Measurements from ENCODE around the gene DIAPH3. TPM values are rescaled to one million over a fixed set of nuclear protein-coding genes. Genes with fewer than 3 reads are reported as not detected.

Gene DIAPH3
- total RNA-seq, 4 donors from 2014 or later, result 0.27 to 3.9 (median 2.1) TPM

DNA sequence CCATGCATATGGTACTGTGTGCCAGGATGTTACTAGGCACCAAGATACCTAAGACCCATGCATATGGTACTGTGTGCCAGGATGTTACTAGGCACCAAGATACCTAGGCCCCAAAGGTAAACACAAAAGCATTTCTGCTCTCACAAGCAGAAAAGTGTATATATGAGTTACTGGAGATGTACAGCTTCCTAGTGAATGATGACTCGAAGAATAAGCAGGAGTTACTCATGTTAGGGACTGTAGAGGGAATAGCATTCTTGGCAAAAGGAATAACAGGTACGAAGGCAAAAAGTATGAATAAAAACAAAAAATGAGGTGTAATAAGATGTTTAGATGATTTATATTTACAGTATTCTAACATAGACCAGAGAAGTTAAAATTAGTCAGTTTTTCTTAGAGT, 383.7 kb downstream of the DIAPH3 start:
- no peak overlapping the region for H3K4me3 ChIP-seq (ENCODE audit: low read depth, poor library complexity, severe bottlenecking)
- 91 to 97% methylated on average over 2 of the region's 2 CpGs for WGBS, 2 donors
- TF ChIP-seq, protein P1, sequence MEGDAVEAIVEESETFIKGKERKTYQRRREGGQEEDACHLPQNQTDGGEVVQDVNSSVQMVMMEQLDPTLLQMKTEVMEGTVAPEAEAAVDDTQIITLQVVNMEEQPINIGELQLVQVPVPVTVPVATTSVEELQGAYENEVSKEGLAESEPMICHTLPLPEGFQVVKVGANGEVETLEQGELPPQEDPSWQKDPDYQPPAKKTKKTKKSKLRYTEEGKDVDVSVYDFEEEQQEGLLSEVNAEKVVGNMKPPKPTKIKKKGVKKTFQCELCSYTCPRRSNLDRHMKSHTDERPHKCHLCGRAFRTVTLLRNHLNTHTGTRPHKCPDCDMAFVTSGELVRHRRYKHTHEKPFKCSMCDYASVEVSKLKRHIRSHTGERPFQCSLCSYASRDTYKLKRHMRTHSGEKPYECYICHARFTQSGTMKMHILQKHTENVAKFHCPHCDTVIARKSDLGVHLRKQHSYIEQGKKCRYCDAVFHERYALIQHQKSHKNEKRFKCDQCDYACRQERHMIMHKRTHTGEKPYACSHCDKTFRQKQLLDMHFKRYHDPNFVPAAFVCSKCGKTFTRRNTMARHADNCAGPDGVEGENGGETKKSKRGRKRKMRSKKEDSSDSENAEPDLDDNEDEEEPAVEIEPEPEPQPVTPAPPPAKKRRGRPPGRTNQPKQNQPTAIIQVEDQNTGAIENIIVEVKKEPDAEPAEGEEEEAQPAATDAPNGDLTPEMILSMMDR (IDR thresholded peaks at IDR 0.05), result no peak
- no peak for TF ChIP-seq POLR2A (IDR thresholded peaks at IDR 0.05)
- intact Hi-C loops (cut with DNase I; ENCODE audit: low total_unique reads), result no loop called here
- DNase-seq (ENCODE audit: low spot score in 2 of 2), result no peak

DNA sequence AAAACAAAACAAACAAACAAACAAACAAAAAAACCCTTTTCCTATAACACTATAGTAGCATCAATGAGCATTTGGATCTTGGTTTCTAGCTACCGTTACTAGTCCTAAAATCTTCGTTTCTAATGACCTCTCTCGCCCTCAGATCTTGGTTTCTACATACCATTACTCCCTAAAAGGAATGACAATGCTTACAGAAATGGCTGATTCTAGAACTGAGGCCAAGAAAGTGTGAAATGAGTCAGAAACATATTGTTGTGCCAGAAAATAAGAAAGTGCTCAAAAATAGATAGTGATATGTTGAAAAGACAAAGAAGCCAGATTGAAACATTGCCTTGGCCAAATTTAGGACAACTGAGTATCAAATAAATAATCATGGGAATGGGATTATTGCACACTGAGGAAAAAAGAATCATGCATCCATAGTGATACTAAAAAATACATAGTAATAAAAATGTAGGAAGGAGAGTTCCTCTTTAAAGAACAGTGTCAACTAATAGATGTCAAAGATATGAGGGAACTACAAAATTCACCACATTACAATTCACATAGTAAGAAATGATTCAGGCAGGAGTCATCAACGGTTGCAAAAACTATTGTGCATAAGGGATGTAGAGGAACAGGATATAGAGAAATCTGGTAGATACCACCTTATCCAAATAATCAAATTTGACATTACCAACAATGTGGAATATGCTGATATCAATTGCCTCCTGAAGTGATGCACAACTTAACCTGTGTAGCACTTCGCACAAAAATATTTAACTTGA, 386.6 kb downstream of the DIAPH3 start:
- 87 to 88% methylated on average over 5 of the region's 5 CpGs for WGBS, 2 donors
- intact Hi-C loops (cut with DNase I; ENCODE audit: low total_unique reads), result no loop called here
- no peak for TF ChIP-seq POLR2A (IDR thresholded peaks at IDR 0.05)
- TF ChIP-seq, protein P1 (IDR thresholded peaks at IDR 0.05), result no peak
- DNase-seq (ENCODE audit: low spot score in 2 of 2), result no peak
- no peak overlapping the region for H3K4me3 ChIP-seq (ENCODE audit: low read depth, poor library complexity, severe bottlenecking)

DNA sequence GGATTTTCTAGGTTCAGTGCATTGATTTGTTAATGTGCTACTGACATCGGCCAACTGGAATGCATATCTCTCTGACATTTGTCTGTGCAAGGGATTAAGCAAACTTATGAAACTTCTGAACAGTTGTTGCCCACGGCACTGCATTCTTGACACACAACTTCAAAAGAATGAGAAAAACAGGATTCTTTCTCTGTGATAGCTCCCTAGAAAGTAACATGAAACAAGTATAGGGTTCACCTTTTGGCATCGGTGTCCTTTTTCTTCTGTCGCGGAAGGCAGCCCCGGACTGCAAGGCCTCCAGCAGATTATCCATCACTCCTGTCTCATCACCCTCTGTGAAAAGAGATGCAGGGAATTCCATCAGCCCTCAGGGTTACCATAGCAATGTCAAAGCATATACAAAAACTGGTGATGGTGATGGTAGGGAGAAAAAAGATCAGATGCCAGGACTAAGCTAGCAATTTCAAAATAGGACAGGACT, 389.2 kb downstream of the DIAPH3 start:
- intact Hi-C loops (cut with DNase I; ENCODE audit: low total_unique reads), result no loop called here
- DNase-seq (ENCODE audit: low spot score in 2 of 2), result no peak
- 27 to 41% methylated on average over 6 of the region's 6 CpGs for WGBS, 2 donors
- TF ChIP-seq POLR2A (IDR thresholded peaks at IDR 0.05), result no peak
- TF ChIP-seq, protein P1 (IDR thresholded peaks at IDR 0.05), result no peak
- no peak overlapping the region for H3K4me3 ChIP-seq (ENCODE audit: low read depth, poor library complexity, severe bottlenecking)

DNA sequence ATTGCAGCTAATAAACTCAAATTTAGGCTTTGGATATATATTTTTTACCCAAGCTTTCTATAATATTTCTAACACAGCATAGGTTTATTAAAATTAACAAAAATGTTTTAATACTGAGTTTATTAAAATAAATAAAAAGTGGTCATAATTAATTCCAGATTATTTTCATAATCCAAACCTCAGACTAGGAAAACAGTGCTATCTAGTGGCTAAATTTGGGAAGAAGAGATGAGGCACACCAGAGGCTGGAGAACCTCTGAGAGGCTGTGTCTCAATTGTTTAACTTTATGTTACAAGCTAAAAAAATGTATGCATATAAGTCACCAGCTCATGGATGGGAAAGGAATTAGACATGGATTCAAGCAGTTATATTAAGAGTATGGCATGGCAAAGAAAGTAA, 392.5 kb downstream of the DIAPH3 start:
- DNase-seq (ENCODE audit: low spot score in 2 of 2), result no peak
- H3K4me3 ChIP-seq (ENCODE audit: low read depth, poor library complexity, severe bottlenecking), result no peak overlapping the region
- TF ChIP-seq, protein P1 (IDR thresholded peaks at IDR 0.05), result no peak
- intact Hi-C loops (cut with DNase I; ENCODE audit: low total_unique reads), result no loop called here

DNA sequence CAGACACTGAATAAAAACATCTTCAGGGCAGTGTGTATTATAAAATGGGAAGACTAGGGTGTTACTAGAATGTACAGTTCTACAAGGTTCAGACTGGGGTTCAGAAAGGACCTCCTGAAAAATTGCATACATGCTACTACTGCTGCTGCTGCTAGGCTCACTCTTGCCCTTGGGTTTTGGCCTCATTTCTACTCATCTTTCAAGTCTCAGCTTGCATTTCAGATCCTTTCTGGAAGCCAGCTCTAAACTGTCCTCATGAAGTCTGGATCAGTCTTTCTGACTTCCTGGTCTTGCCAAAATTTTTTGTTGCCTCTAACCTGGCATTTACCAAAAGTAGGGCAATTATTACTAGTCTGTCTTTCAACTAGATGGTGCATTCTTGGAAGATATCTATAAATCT, 393.3 kb downstream of the DIAPH3 start:
- intact Hi-C loops (cut with DNase I; ENCODE audit: low total_unique reads), result no loop called here
- no peak overlapping the region for H3K4me3 ChIP-seq (ENCODE audit: low read depth, poor library complexity, severe bottlenecking)
- no peak for TF ChIP-seq POLR2A (IDR thresholded peaks at IDR 0.05)
- TF ChIP-seq, protein P1 (IDR thresholded peaks at IDR 0.05), result no peak
- DNase-seq (ENCODE audit: low spot score in 2 of 2), result no peak

DNA sequence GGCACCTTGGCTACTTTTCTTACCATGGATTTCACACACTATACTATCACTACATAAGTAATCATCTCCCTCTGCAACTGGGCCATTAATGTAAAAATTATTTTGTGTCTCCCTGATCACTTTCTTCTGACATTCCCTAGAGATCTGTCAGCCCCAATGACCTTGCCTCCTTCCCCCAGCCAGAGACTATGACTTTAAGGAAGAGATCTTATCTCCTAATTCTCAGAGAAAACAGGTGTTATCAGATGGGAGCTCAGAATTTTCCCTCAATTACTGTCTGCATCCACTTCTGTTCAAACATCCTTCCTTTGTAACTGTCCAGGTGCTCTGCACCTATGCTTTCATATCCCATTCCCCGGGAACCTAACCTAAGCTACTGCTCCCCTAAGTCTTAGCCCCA, 397.5 kb downstream of the DIAPH3 start:
- WGBS, 2 donors, result 90 to 100% methylated on average over 1 of the region's 1 CpG
- no peak for TF ChIP-seq POLR2A (IDR thresholded peaks at IDR 0.05)
- TF ChIP-seq, protein P1 (IDR thresholded peaks at IDR 0.05), result no peak
- intact Hi-C loops (cut with DNase I; ENCODE audit: low total_unique reads), result no loop called here
- no peak for DNase-seq (ENCODE audit: low spot score in 2 of 2)
- H3K4me3 ChIP-seq (ENCODE audit: low read depth, poor library complexity, severe bottlenecking), result no peak overlapping the region

Data from lower leg skin (tissue), 4 donors.